ENCODE measurements around the gene SERP1.
"Not testable (repeated sequence)": the region's sequence is repeated elsewhere in the genome, so short reads cannot be mapped to it uniquely, and the experiment has no call there.

SERP1 gene

GRCh38 chr3:150538324-150539208 lies 7.7 kb downstream of the SERP1 start:
- no peak for DNase-seq

DNA sequence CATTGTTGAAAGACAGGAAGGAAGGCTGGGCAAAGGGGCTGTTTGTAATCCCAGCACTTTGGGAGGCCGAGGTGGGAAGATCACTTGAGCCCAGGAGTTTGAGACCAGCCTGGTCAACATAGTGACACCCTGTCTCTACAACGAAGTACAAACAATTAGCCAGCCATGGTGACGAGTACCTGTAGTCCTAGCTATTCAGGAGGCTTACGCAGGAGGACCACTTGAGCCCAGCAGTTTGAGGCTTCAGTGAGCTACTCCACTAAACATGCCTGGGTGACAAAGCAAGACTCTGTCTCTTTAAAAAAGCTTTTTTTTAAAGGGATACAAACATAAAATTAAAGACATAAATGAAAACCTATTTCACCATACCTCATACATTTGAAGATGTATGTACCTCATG lies 11.1 kb downstream of the SERP1 start:
- no peak for DNase-seq

- DNase-seq: no peak
These were observed 14.5 kb downstream of the SERP1 start for GRCh38 chr3:150531775-150532174.

GRCh38 chr3:150528354-150528797 lies 17.9 kb downstream of the SERP1 start:
- DNase-seq: no peak

GRCh38 chr3:150527464-150528255 lies 18.6 kb downstream of the SERP1 start:
- no peak for DNase-seq

GRCh38 chr3:150523538-150523937 lies 22.8 kb downstream of the SERP1 start:
- no peak for DNase-seq

DNA sequence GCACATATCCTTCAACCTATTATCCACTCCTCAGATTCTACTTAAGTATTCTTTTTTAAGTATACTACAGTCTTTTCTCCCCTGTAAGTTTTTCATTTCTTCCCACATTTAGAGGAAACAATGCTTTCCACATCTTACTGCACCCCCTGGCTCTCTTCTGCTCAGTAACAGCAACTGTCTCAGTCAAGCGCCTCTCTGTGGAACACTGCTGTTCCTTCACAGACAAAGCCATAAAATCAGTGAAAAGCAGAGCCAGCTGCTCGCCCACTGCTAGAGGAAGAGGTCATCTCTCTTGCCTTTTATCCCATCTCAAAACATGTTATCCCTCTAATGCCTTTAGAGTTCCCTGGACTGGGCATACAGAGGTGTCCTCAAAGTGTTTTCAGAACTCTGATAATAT lies 24.8 kb downstream of the SERP1 start:
- DNase-seq: no peak

DNA sequence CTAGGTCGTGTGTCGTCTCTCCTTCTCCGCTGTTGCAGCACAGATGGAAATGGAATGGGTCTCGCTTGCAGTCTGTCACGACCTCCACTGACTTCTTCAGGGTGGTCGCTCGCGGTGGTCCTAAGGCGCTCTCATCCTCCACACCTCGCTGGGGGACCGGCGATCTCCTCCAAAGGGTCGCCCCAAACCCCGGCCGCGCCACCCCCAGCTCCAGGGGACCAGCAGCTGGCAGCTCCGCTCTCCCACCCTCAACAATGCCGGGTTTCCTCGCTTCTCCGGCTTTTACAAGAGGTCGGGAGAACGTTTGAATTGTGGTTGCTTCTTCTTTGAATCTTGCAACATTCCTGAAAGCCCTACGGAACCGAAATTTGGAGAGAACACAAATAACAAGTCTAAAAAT lies 25.9 kb downstream of the SERP1 start:
- DNase-seq: no peak

DNA sequence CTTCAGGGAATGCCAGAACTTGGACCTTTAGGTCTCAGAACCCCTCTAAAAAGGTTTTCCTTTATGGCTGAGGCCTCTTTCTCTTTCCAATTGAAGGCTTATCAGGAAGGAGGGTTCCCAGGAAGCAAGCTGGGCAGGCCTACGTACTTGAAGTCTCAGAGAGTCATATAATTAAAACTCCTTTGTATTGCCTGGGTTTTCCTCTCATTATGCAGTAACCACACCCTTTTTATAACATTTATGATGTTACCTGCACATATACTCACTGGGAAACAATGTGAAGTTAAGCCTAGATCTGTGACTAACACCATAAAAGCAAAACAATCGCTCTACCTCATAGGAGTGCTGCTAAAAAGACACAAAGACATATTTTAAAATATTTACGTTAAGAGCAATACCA lies 27.3 kb downstream of the SERP1 start:
- DNase-seq: no peak

GRCh38 chr3:150515210-150515609 lies 31.1 kb downstream of the SERP1 start:
- DNase-seq: no peak

DNA sequence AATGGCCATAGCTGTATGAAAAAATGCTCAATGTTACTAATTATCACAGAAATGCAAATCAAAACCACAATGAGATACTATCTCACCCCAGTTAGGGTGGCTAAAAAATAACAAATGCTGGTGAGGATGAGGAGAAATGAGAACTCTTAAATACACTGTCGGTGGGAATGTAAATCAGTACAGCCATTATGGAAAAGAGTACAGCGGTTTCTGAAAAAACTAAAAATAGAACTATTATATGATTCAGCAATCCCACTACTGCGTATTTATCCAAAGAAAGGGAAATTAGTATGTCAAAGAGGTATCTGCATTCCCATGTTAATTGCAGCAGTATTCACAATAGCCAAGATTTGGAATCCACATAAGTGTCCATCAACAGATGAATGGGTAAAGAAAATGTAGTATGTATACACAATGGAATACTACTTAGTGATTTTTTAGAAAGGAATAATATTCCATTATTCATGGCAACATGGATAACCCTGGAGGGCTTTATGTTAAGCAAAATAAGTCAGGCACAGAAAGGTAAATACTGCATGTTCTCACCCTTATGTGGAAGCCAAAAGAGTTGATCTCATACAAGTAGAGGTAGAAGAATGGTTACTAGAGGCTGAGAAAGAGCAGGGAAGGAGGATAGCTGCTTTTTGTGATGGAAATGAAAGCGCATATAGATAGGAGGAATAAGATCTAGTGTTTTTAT lies 35.0 kb downstream of the SERP1 start:
- DNase-seq: no peak

DNA sequence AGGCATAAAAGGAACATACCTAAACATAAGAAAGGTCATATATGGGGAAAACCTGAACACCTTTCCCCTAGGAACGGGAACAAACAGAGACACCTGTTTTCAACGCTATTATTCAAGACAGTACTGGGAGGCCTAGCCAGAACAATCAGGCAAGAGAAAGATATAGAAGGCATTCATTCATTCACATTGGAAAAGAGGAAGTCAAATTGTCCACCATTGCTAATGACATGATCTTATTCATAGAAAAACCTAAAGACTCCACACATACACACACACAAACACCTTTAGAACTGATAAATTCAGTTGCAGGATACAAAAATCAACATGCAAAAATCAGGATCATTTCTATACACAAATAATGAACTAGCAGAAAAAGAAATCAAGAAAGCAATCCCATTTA lies 36.5 kb downstream of the SERP1 start:
- no peak for DNase-seq

DNA sequence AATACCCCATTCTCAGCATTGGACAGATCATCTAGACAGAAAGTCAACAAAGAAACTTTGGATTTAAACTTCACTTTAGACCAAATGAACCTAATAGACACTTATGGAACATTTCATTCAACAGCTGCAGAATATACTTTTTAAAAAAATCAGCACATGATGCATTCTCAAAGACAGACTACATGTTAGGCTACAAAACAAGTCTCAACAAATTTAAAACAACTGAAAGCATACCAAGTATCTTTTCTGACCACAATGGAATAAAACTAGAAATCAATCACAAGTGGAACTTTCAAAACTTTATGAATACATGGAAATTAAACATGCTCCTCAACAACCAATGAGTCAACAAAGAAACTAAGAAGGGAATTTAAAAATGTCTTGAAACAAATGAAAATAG lies 37.9 kb downstream of the SERP1 start:
- DNase-seq: no peak

DNA sequence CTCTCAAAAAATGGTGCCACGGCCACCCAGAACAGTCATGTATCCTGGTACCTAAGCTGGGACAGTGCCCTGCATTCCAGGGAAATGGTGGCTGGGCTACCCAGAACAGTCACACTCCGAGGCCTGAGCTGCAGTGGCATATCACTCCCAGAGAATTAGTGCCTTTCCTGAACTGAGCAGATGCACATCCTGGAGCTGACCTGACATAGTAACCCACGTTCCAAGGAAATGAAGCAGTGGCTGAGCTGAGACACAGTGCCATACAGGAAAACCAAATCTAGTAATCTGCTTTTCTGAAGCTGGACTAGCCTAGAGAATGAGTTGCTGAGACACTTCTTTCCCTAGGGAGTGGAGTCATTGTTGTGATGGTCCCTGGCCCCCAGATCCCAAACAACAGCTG lies 41.8 kb downstream of the SERP1 start:
- no peak for DNase-seq

GRCh38 chr3:150503402-150504099 lies 42.7 kb downstream of the SERP1 start:
- DNase-seq: no peak

- not testable (repeated sequence) for DNase-seq
These were observed 45.3 kb downstream of the SERP1 start for GRCh38 chr3:150500960-150501359.

DNA sequence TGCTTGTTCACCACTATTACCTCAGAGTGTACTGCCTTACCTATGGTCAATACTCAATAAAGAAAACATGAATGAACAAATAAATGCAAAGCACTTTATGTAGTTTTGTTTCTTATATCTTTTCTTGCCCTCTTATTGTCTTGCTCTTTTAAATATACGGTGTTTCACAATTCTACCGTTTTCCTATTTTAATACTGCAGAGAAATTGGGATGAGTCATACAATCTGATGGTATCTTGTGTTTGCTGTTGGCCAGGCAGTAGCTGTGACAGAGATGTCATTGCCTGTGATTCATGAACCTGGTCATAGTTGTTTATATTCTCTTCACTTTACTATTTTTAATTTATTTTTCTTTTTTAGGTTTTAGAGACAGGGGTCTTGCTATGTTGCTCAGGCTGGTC lies 48.3 kb downstream of the SERP1 start:
- no peak for DNase-seq

- no peak for DNase-seq
These were observed 50.6 kb downstream of the SERP1 start for GRCh38 chr3:150495563-150496168.

DNA sequence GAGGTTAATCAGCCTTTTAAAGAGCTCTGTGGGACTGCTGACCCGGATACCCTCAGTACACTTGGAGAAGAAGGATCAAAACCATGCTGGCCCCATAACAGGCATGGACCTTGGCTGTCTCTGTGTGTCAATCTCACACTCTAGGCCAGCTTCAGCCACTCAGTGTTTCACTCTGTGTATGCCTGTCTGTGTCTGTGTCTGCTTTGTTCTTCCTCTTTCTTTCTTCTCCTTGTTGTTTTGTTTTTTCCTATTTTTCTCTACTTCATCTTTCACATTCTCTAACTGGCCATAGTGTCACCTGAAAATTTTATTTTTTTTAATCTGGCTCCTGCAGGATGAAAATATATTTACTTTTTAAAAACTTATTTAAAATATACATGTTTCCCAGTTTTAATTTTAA lies 51.1 kb downstream of the SERP1 start:
- no peak for DNase-seq

GRCh38 chr3:150494411-150494977 lies 51.8 kb downstream of the SERP1 start:
- DNase-seq: no peak

Measured in CD4-positive, alpha-beta T cell treated with Interferon gamma for 1 hour (primary cell).